Activated T-cell treated with anti-CD3 and anti-CD28 coated beads, Interleukin-2, amount 50 U/mL, for 1 hour (primary cell): ENCODE results near the gene LYPD6B.

Experiments
- DNase-seq: peaks from one replicate; pipeline ENCODE4 v3.0.0-alpha.2; 2020

The LYPD6B gene

DNA sequence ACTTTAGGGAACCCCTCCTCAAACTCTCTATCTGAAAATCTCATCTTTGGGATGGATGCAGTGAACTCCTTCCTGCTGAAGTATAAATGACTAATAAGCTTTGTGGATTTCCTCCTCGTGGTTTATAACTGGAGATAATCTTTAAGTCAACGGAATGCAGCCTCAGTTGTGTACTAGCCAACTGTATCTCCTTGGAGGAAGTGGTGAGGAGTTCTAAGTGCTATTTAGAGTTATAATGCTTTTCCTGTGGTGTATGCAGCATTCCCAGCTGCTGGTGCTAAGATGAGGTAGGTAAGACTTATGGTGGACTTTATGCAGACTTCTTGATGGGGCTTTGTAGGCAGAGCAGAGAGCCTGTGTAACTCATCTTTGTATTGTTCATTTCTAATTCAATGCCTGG lies 90.9 kb downstream of the LYPD6B start:
- DNase-seq, result no peak

DNA sequence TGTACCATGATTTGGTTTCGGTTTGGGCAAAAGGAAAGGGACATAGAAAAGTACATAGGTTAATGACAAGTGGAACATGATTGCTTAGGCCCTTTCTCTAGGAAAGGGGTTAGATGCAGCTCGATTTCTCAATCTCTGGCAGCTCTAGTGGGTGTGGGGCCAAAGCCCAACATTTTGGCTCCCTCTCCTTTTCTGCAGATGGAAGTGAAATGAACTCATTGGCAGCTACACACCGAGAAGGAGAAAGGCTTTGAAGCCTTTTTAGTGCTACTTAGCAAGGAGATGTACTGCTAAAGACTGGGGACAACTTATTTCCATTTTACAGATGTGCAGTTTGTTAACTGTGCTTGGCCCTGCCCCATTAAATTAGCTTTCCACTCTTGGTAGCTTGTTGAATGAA lies 93.8 kb downstream of the LYPD6B start:
- no peak for DNase-seq

DNA sequence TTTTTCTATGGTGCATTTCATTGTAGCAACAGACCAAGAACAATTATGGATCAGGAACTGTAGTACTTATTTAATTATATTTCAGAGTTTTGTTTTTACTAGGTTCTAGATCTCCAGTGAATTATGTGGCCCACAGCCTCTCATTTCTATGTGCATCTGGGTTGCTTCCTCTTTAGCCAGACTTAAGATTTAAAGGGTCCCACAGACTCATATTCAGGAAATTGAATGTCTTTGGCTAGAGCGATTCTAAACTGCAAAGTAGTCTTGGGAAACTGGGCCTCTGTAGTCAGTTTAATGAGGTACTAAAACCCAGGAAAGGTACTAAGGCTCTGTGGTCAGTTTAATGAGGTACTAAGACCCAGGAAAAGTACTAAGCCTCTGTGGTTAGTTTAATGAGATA lies 94.4 kb downstream of the LYPD6B start:
- no peak for DNase-seq

DNA sequence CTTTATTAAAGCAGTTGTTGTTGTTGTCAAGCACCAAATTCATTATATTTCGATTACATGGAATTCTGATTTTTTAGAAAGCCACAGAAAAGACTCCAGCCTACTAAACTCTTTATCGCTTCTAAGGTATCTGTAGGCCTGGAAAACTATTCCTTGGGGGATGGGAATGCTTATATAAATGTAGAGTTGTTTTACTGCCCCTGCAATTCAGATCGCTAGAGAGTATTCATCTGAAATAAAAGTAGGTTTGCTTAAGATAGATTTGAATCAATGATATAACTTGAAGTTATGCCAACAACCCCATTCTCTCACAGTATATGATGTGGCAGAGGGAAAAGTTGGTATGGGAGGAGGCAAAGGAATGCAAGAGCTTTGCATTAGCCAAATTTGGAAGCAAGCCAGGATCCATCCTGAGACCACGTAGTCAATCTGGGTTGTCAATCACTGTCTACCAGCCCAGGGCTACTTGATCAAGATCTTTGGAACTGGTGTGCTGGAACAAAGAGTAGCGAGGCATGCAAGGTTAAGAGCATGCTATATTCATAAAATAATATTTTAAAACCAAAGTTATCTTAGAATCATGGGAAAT lies 95.9 kb downstream of the LYPD6B start:
- DNase-seq, result no peak

DNA sequence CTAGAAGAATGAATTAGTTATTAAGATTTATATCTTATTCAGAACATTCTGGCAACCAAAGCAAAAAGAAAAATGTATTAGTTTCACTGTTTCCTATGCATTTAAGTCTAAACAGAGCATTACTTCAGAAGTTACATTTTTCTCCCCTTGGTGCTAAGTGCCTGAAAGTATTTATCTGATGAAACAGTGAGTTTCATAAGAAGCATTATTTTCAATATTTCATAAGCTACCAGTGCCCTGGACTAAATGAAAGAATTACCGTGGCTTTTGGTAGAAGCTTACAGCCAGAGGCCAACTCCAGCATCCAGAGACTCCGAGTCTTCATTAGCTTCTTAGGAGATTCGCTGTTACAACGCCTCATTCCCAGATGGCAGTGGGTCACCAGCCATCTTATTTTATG lies 97.6 kb downstream of the LYPD6B start:
- DNase-seq, result no peak

DNA sequence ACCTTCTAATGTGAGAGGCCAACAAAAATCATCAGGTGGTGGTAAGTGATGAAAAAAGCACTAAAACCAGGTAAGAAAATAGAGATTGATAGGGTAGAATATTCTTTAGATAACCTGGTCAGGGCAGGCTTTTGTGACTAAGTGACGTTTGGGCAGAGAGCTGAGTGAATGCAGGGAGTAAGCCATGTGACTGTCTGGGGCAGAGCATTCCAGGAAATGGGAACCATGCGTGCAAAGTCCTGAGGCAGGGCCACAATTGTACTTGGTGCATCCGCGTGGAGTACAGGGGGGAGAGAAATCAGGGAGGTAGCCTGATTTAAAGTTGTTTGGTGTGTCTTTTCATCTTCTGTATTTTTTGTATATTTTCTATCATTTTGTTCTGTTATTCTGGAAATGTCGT lies 102.5 kb downstream of the LYPD6B start:
- no peak for DNase-seq

DNA sequence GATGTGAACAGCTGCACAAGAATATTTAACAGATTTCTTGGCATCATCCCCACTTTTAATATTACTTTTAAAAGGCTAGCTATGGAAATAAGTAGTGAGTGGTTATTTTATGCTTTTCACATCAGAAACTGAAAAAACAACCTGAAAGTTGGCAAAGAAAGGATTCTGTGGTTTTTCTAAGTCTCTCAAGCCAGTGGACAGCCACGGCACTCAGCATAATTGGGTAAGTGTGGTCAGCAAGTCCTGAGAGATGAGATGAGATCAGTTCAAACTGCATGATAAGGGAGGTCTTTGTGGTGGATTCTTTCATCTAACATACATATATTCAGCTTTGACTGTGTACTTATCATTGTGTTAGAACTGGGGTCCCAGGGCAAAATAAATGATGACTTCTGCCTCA lies 105.2 kb downstream of the LYPD6B start:
- DNase-seq, result no peak

DNA sequence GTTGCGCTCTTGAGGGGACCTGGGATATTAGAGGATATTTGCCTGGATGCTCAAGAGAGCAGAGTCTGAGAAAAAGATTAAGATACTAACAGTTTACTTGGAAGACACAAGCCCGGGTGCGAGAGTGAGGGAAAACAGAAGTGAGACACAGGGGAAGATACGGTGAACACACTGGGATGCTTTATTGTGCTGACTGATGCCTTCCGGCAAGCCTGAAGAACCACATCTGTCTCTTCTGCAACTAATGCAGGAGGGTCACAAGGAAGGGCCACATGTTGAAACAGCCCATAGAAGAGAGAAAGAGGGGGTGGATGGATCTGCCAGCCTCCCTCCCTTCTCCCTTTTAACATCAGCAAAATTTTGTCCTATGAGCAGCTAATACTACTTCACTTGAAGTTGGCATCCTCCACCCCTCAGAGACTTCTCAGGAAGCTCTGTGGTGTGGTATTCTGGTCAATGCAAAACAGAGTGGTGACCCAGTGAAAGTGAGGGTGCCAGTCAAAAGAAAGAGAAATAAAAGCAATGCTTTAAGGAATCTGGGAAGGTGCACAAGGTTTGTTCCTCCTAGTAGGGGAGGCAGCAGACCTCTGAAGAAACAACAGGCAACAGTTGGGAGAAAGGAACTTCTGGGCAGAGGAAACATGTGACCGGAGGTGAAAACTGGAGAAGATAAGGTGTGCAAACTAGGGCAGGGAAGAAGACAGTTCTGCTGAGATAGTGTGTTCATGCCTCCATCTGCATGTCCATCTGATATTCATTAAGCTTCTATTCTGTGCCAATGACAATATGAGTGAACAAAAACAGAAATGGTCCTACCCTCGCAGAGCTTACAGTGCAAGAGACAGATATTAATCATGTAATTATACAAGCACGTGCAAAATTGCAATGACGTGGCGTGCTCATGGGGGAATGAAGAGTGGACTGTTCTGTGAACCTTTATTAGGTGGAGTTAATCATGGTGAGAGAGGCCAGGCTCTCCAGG lies 107.1 kb downstream of the LYPD6B start:
- DNase-seq, result no peak

DNA sequence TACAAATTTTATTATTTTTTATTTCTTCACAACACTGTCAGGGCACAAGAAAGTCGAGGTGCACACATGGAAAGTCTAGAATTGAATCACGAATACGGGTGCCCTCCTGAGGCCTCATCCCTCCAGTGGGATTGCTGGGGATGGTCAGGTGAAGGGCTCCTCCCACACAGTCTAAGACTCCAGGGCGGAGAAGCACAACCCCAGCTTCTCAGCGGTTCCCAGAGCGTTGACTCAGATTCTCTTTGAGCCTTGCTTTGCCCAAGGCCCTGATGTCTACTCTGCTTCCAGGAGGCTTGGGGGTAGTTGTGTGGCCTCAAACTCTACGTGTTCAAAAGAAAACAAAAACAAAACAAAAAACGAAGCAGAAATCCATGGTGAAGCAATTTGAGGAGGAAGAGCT lies 108.4 kb downstream of the LYPD6B start:
- DNase-seq, result no peak

DNA sequence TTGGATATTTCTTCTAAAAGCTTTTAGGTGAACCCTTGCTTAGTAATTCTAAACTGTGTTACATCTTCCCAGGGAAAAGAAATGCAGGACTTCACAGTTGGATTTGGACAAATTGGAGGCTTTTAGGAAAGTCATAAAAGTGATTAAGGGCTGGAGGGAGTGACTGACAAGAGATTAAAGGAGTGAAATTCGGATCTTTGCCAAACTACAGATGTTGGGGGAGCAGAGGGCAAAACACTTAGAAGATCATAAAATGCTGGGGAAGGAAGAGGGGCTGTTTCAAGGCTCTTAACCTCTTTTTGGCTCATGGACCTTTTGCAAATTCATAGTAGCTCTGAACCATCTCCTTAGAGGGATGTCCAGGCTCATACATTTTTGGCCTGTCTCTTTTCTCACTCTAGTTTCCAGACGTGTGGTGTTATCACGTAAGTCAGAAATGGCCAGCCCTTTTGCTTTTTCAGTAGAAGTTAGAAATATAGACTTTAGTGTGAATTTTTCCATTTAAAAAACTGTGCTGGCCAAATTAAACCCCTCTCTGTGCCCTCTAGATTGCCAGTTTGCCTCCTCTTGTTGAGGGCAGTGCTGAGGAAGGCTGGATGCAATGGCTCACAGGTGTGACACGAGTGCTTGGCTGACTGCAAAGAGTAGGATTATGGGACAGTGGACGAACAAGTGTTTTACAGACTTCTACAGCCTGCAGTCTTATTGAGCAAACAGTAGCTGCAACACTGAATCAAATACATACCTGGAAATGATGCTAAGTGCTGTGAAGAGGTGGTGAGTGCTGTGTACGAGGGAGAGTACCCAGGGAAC lies 109.9 kb downstream of the LYPD6B start:
- DNase-seq, result no peak

DNA sequence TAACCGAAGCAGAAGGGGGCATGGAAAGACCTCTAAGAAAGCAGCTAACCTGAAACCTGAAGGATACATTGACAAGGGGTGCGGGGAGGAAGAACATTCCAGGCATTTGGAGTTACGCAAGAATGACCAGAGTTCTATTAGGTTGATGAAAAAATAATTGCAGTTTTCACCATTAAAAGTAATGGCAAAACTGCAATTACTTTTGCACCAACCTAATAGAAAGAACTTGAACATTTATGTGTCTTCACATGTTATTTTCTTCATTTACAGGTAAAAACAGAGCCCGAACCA lies 110.5 kb downstream of the LYPD6B start:
- no peak for DNase-seq

DNA sequence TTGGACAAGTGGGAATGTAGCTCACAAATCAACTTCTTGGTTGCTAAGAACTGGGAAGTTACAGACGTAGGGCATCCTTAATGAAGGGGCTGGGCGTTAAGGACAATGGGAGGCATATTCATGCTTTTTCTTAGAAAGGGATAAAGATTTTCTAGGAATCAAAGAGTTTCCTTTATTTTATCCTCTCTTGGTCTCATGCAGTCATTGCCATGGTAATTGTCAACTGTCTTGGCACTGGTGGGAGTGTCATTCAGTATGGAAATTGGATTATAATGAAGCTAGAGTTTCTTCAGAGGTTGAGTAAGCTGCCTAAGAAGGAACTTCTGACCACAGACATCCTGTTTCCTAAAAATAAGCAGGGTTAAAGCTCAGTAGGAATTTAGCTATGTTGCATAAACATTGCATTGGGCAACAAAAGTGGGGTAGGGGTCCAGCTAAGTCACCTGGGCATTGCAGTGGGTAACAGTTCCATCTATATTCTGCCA lies 114.0 kb downstream of the LYPD6B start:
- no peak for DNase-seq

DNA sequence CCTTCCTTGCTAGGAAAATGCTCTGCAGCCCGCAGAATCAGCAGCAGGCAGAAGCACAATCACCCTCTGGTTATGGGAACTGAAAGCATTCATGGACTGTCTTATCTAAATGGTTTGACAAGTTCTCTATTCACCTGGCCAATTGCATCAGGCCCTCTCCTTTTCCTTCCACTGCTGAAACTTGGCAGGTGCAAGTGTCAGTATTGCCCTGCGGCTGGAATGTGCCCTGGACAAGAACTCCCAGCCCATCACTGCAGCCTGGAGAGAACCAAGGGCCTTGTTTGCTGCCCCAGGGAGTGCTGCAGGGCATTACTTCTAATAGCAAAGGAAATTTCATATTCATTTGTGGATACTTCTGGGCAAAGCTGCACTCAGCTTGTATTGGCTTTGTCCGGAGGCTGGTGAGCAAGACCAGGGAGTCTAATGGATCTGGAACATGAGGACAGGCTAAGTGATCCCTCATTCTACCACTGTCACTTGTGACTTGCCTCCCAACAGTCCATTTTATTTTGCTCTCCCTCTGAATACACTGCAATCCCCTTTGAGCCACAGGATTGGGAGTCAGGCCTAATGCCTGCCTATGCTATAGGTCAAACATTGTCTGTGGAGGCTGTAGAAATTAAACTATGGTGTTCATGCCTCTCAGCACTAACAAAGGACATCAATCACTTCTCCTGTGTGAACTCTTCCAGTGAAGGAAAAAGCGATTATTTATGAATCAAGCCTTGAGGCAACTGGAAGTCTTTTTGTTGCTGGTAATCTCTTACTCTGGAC lies 116.9 kb downstream of the LYPD6B start:
- no peak for DNase-seq

DNA sequence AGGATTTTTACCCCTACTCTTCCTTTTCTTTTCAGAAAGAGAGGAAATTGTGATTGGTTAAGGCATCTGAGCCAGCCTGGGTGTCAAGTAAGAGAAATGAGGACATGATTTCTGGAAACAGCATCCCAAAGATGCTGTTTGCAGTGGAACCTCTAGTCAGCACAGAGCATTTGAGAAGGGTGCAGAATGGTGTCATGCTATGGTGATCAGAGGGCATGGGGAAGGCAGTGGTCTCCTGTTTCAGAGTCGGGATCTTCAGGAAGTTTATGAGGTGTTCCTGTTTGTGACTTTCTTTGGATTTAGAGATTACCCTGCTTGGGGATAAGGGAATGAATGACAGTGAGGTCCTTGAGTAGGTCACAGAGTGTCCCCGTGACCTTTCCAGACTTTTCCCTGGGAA lies 117.5 kb downstream of the LYPD6B start:
- no peak for DNase-seq

DNA sequence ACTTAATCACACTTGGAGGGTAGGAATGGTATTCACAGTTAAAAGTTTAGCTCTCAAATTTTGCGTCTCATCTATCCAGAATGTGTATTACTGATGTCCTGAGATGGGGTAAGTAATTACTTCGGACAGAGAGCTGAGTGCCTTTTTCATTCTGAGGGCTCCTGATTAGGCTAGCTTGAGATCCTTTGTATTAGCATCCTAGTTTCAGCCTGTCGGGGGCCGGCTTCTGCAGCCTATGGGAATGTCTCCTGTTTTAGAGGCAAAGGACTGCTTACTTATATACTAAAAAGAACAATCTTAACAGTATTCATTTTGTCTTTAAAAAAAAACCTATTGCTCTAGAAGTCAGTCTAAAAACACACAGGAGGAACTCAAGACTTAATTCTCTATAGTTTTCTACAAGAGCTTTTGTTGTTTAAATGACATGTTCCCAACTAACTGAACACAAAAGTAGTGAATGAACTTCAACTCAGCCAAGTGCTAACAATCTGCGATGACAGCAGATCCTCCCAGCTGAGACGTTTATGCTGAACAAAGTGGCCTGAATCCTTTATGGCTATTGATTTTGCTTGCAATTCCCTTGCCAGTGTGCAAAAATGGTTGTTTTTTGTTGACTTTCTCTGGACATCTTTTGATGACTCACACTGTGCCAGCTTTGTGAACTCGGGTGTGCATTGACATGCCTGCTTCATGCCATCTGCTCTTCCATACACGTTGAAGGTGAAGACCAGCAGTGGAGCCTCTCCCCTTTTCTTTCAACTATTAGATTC lies 118.7 kb downstream of the LYPD6B start:
- DNase-seq, result no peak

DNA sequence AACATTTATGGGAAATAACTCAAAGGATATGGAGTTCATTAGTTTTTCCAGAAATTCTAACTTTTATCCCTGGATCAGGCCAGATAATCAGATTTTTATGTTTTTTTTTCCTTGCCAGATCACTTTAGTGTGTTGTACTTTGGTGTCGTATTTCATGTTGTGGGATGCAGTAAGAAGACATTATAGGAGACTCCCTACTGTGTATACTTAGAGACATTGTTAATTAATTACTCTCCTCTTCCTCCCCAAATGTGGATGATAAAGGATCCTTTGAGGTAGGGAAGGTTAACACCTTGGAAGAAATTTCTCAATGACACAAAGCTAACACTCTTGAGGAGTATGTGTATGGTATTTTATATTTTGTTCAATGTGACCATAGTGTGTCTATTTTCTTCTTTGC lies 120.5 kb downstream of the LYPD6B start:
- DNase-seq, result no peak

DNA sequence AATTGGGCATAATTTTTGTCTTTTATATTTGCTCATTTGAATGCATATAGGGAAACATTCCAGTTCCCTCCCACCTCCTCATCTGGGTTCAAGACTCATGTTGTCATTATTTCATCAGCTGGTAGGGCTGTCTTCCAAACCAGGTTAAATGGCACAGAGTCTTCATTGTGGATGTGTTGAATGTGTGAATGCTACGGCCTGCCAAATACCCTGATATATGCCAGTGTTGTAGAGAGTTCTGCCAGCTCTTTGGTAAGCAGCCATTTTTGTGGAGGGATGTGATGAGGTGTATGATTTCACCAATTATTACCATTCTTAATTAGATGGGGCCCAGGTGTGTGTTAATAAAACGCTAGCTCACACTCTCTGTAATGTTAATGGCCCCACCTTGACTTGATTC lies 121.7 kb downstream of the LYPD6B start:
- no peak for DNase-seq

DNA sequence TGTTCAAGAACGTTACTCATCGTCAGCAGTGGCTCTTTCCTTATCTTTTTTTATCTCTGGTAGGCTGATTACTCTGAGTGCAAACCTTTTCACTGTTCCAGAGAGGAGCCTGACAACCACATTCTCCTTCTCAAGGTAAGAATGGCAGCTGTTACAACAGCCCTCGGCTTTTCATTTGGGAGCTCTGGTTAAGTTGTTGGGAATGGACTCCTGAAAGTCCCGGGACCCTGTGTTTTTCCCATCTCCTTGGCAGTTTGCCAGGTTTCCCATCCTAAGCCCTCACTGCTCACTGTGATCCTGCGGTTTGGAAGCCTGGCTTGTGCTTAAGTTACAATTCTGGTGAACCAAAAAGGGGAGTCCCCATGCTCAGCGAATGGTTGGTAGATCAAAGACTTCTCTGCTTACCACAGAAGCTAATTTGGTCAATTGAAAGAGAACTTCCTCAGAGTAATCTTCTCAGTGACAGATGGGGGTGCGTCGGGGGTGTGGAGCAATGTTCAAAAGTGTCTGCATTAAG lies 122.3 kb downstream of the LYPD6B start:
- peak; percentile 27 for DNase-seq

DNA sequence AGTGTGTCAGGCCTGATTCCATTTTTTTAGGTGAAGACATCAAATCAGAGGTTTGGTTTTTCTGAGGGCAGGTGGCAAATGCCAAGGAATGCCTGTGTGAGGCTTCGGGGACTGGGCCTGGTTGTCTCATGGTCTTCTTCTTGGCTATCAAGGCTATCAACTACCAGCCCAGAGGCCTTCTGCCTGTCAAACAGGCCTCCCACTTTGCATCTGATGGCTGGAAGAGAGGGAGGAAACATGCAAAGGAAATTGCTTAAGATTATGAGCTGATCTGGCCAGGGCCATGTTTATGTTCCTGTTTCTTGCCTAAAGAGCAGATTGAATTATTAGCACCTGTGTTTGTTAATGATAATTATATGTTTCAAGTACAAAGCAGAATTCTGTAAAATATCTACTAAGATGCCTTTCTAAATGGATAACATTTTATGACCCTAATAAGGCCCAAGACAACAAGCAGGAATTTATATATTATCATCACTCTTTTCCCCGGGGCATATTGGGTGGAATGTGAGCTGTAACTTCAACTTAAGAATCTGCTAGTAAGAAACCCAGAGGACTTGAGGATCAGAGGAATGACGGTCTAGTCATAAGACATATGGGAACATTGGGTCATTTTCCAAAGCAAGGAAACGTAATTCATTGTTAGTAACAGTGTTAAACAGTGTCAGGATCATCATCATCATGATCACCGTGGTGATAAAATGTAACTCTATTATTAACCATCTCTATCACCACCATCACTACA lies 123.2 kb downstream of the LYPD6B start:
- no peak for DNase-seq

DNA sequence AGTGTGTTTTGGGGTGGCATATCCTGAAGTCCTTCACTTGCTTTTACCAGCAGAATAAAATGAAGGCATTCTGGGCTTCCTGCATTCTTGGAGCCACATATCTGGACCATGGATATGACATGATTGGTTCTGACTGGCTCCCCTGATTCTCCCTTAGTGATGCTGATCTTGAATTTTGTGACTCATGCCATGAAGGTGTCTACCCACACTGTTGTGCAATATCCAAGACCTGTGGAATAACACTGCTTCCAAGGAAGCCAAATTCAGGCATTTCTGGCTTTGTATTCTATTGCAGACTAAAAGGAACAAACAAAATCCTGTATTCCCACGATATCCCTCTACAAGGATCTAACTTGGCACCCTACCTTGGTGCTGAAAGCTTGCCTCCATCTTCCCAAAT lies 125.8 kb downstream of the LYPD6B start:
- no peak for DNase-seq

DNA sequence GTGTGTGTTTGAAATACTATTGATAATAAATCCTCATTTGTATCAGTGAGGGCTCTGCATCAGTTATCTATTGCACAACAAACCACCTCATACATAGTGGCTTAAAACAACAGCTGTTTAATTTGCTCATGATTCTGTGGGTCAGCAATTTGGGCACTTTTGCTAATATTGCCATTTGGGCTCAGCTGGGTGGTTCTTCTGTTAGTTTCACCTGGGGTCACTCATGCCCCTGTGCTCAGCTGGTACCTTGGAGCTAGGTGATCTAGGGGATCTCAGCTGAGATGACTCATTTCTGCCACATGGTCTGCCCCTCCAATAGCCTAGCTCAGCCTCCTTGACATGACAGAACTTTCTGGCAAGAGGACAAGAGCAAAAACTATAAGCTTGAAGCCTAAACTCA lies 126.3 kb downstream of the LYPD6B start:
- no peak for DNase-seq
